Mesothelial cell of epicardium (in vitro differentiated cells): ENCODE data around the gene IFT43. TPM values are rescaled to one million over a fixed set of nuclear protein-coding genes. Genes with fewer than 3 reads are reported as not detected.
A peak's percentile ranks its signal among the peaks of the same experiment; 100 is the strongest.

Experiments
- DNase-seq, 2 experiments: peaks; one replicate each; pipeline ENCODE4 v3.0.0; 2021; ENCODE audit warnings: low spot score in 2 of 2; ENCODE audit not compliant: unreplicated experiment in 2 of 2
- H3K27ac Mint-ChIP-seq: 2 replicates; pipeline ENCODE4 v1.8.0; 2021; ENCODE audit warnings: mixed read lengths
- H3K27me3 Mint-ChIP-seq: 2 replicates; pipeline ENCODE4 v1.8.0; 2021; ENCODE audit warnings: low read depth, mixed read lengths
- H3K36me3 Mint-ChIP-seq: 2 replicates; pipeline ENCODE4 v1.8.0; 2021; ENCODE audit warnings: mixed read lengths
- H3K4me1 Mint-ChIP-seq: 2 replicates; pipeline ENCODE4 v1.8.0; 2021; ENCODE audit warnings: mixed read lengths
- H3K4me3 Mint-ChIP-seq: 2 replicates; pipeline ENCODE4 v1.8.0; 2021; ENCODE audit warnings: mild to moderate bottlenecking, moderate library complexity, mixed read lengths
- H3K9me3 Mint-ChIP-seq: 2 replicates; pipeline ENCODE4 v1.8.0; 2021; ENCODE audit warnings: mixed read lengths
- total RNA-seq: library from RNA; stranded (reverse); gene quantifications from 3 replicates; pipeline ENCODE4 v1.2.1, GENCODE V29; 2021
- TF ChIP-seq, protein P1 (sequence below): fragments of 200-600 bp; sonication (generic); IDR thresholded peaks from one replicate; pipeline ENCODE4 v1.5.0; 2021; ENCODE audit warnings: antibody characterized with exemption; ENCODE audit not compliant: unreplicated experiment

IFT43 gene
- total RNA-seq, 1 donor from 2014 or later: 46.0 TPM

DNA sequence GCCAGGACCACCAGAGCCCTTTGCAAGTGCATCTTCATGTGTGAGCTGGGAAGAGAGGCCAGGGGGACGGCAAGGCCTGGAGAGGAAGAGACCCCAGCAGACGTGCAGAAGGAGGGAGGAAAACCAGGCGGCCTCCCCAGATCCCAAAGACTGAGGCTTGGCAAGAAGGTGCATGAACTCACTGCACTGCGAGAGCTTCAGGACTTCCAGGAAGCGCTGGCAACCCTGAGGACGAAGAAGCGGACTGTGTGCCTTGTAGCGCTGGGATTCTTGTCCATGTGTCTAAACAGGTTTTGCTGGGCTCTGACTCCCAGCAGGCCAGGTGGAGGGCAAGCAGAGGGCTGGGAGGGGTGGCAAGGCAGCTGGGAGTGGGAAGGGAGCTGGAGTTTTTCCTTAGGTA is 4.7 kb upstream of the IFT43 start:
- Mint-ChIP-seq H3K27me3 (no peaks in the 10 kb centered on the region), H3K4me1 (peaks cover 58% of the 10 kb centered on the region), H3K4me3 (peak overlapping the region; percentile 72), H3K27ac (peak overlapping the region; percentile 94), H3K9me3 (no peaks in the 10 kb centered on the region), H3K36me3 (no peaks in the 10 kb centered on the region)
- TF ChIP-seq, protein P1, sequence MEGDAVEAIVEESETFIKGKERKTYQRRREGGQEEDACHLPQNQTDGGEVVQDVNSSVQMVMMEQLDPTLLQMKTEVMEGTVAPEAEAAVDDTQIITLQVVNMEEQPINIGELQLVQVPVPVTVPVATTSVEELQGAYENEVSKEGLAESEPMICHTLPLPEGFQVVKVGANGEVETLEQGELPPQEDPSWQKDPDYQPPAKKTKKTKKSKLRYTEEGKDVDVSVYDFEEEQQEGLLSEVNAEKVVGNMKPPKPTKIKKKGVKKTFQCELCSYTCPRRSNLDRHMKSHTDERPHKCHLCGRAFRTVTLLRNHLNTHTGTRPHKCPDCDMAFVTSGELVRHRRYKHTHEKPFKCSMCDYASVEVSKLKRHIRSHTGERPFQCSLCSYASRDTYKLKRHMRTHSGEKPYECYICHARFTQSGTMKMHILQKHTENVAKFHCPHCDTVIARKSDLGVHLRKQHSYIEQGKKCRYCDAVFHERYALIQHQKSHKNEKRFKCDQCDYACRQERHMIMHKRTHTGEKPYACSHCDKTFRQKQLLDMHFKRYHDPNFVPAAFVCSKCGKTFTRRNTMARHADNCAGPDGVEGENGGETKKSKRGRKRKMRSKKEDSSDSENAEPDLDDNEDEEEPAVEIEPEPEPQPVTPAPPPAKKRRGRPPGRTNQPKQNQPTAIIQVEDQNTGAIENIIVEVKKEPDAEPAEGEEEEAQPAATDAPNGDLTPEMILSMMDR: no peak
- DNase-seq: no peak

- no peaks in the 10 kb centered on the region for H3K36me3 Mint-ChIP-seq
- H3K27me3 Mint-ChIP-seq: no peaks in the 10 kb centered on the region
- H3K4me1 Mint-ChIP-seq: peaks cover 61% of the 10 kb centered on the region
- peak within 1 kb of the TSS; percentile 72 for H3K4me3 Mint-ChIP-seq
- peak within 1 kb of the TSS; percentile 94 for H3K27ac Mint-ChIP-seq
- no peaks in the 10 kb centered on the region for H3K9me3 Mint-ChIP-seq
- TF ChIP-seq, protein P1: no peak
- DNase-seq: peak; percentile 46 to 66
These were observed 3.9 kb upstream of the IFT43 start, which contains the start of gene TGFB3 for GRCh38 chr14:75981426-75982265. TGFB3 (minus strand) TSS chr14:75981995; CDS start chr14:75980893, 1,102 bp downstream.

GRCh38 chr14:75982266-75983018 is 3.1 kb upstream of the IFT43 start:
- Mint-ChIP-seq H3K9me3 (no peaks in the 10 kb centered on the region), H3K27ac (peak overlapping the region; percentile 94), H3K4me1 (peaks cover 60% of the 10 kb centered on the region), H3K4me3 (peak overlapping the region; percentile 72), H3K27me3 (no peaks in the 10 kb centered on the region), H3K36me3 (no peaks in the 10 kb centered on the region)
- peak; percentile 76 to 93 for DNase-seq
- TF ChIP-seq, protein P1: peak; percentile 76

- H3K27me3 Mint-ChIP-seq: no peaks in the 10 kb centered on the region
- DNase-seq: no peak
- H3K36me3 Mint-ChIP-seq: no peaks in the 10 kb centered on the region
- TF ChIP-seq, protein P1: no peak
- no peaks in the 10 kb centered on the region for H3K9me3 Mint-ChIP-seq
- H3K4me3 Mint-ChIP-seq: peak overlapping the region; percentile 66
- peaks cover 56% of the 10 kb centered on the region for H3K4me1 Mint-ChIP-seq
- H3K27ac Mint-ChIP-seq: no peak overlapping the region
These were observed 2.6 kb upstream of the IFT43 start for GRCh38 chr14:75983019-75983358.

DNA sequence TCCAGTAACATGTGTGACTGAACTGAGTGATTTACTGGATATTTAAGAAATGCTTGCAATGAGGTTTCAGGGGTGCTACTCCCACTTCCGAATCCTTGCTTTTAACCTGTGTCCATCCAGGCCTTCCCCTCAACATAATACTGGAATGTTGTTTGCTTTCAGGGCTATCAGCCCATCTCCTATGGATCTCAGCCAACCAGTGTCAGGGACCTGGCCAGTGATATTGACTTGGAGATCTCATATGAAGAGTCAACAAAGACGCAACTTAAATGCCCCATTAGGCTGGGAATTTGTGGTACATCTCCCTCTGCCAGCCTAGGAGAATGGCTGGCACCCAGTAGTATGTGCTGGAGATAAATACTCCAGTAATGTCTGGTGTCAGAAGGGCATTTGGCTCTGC is 889 bp upstream of the IFT43 start:
- Mint-ChIP-seq H3K27me3 (no peaks in the 10 kb centered on the region), H3K9me3 (no peaks in the 10 kb centered on the region), H3K4me1 (peaks cover 41% of the 10 kb centered on the region), H3K4me3 (peak overlapping the region; percentile 86), H3K36me3 (peaks cover 3% of the 10 kb centered on the region), H3K27ac (no peak overlapping the region)
- TF ChIP-seq, protein P1: no peak
- no peak for DNase-seq
